ENCODE data around the gene PDE7B. TPM values are rescaled to one million over a fixed set of nuclear protein-coding genes. Genes with fewer than 3 reads are reported as not detected.

The PDE7B gene
- total RNA-seq, 1 experiment from 2014 or later: 0.03 TPM

- TF ChIP-seq, protein P1, sequence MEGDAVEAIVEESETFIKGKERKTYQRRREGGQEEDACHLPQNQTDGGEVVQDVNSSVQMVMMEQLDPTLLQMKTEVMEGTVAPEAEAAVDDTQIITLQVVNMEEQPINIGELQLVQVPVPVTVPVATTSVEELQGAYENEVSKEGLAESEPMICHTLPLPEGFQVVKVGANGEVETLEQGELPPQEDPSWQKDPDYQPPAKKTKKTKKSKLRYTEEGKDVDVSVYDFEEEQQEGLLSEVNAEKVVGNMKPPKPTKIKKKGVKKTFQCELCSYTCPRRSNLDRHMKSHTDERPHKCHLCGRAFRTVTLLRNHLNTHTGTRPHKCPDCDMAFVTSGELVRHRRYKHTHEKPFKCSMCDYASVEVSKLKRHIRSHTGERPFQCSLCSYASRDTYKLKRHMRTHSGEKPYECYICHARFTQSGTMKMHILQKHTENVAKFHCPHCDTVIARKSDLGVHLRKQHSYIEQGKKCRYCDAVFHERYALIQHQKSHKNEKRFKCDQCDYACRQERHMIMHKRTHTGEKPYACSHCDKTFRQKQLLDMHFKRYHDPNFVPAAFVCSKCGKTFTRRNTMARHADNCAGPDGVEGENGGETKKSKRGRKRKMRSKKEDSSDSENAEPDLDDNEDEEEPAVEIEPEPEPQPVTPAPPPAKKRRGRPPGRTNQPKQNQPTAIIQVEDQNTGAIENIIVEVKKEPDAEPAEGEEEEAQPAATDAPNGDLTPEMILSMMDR (IDR thresholded peaks at IDR 0.05): peak; percentile 62
- TF ChIP-seq SIN3A (IDR thresholded peaks at IDR 0.05; ENCODE audit: borderline replicate concordance, insufficient read depth, low read depth, low read length): no peak
- in situ Hi-C loops (cut with HindIII; ENCODE audit: low pct_unique_long_range_greater_than_20kb, low sequenced_read_pairs) (no loop called here), intact Hi-C loops (cut with micrococcal nuclease; ENCODE audit: unreplicated experiment) (no loop called here)
- no peak overlapping the region for H3K4me3 ChIP-seq (ENCODE audit: low read depth in 2 of 2, low read length in 2 of 2)
- H3K36me3 ChIP-seq (ENCODE audit: control insufficient read depth, insufficient read depth, low read length): no peaks in the 10 kb centered on the region
- H3K27me3 ChIP-seq (ENCODE audit: control insufficient read depth, insufficient read depth, low read length): no peaks in the 10 kb centered on the region
- no peak for DNase-seq (ENCODE audit: low read depth, low spot score)
- BruUV-seq (replicated peaks): no TSS peak
- H3K4me1 ChIP-seq (ENCODE audit: control insufficient read depth, insufficient read depth, low read length): peaks cover 14% of the 10 kb centered on the region
- H3K27ac ChIP-seq (ENCODE audit: low read length): peak overlapping the region; percentile 9; the same call in 1 of the 2 replicates
- ATAC-seq: no peak
- ChIA-PET POLR2A (no interaction called here), CTCF (interaction anchor here (0.6 kb wide), 1 partner anchor 14 kb away, joined by 3 read pairs; no protein-coding TSS in a partner anchor)
- H3K9me3 ChIP-seq (ENCODE audit: control insufficient read depth, insufficient read depth, low read depth, low read length): no peaks in the 10 kb centered on the region
Measured at GRCh38 chr6:135938576-135939207, 87.2 kb downstream of the PDE7B start.

DNA sequence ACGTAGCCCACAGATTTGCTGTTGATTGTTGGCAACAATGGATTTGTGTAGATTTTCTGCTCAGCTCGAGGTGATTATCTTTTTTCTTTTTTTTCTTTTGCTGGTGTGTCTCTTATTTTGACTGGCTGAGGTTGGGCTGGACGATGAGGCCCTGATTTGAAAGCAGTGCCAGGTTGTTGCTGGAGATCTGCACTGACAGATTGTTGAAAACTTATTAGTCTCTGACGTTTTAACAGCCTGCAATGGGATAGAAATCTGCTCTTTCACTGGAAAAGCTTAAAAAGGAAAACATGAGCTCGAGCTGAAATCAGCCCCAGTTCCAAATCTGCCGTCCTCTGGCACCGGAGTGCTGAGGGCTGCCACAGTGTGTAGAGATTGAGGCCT, 87.7 kb downstream of the PDE7B start:
- Histone ChIP-seq H3K36me3 (ENCODE audit: control insufficient read depth, insufficient read depth, low read length) (no peaks in the 10 kb centered on the region), H3K27me3 (ENCODE audit: control insufficient read depth, insufficient read depth, low read length) (no peaks in the 10 kb centered on the region), H3K9me3 (ENCODE audit: control insufficient read depth, insufficient read depth, low read depth, low read length) (no peaks in the 10 kb centered on the region), H3K4me3 (ENCODE audit: low read depth in 2 of 2, low read length in 2 of 2) (no peak overlapping the region), H3K4me1 (ENCODE audit: control insufficient read depth, insufficient read depth, low read length) (peaks cover 14% of the 10 kb centered on the region), H3K27ac (ENCODE audit: low read length) (peak overlapping the region; percentile 9; the same call in 1 of the 2 replicates)
- no peak for TF ChIP-seq POLR2AphosphoS5 (IDR thresholded peaks at IDR 0.05; ENCODE audit: low read depth, low read length)
- TF ChIP-seq SIN3A (IDR thresholded peaks at IDR 0.05; ENCODE audit: borderline replicate concordance, insufficient read depth, low read depth, low read length): no peak
- TF ChIP-seq, protein P1 (IDR thresholded peaks at IDR 0.05): no peak
- TF ChIP-seq, protein P2, sequence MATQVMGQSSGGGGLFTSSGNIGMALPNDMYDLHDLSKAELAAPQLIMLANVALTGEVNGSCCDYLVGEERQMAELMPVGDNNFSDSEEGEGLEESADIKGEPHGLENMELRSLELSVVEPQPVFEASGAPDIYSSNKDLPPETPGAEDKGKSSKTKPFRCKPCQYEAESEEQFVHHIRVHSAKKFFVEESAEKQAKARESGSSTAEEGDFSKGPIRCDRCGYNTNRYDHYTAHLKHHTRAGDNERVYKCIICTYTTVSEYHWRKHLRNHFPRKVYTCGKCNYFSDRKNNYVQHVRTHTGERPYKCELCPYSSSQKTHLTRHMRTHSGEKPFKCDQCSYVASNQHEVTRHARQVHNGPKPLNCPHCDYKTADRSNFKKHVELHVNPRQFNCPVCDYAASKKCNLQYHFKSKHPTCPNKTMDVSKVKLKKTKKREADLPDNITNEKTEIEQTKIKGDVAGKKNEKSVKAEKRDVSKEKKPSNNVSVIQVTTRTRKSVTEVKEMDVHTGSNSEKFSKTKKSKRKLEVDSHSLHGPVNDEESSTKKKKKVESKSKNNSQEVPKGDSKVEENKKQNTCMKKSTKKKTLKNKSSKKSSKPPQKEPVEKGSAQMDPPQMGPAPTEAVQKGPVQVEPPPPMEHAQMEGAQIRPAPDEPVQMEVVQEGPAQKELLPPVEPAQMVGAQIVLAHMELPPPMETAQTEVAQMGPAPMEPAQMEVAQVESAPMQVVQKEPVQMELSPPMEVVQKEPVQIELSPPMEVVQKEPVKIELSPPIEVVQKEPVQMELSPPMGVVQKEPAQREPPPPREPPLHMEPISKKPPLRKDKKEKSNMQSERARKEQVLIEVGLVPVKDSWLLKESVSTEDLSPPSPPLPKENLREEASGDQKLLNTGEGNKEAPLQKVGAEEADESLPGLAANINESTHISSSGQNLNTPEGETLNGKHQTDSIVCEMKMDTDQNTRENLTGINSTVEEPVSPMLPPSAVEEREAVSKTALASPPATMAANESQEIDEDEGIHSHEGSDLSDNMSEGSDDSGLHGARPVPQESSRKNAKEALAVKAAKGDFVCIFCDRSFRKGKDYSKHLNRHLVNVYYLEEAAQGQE (IDR thresholded peaks at IDR 0.05; ENCODE audit: insufficient read depth in 1 of 2, low read depth in 2 of 2, low read length in 1 of 2): no peak
- TF ChIP-seq TCF7L2 (IDR thresholded peaks at IDR 0.05; ENCODE audit: low read depth, low read length): no peak
- in situ Hi-C loops (cut with HindIII; ENCODE audit: low pct_unique_long_range_greater_than_20kb, low sequenced_read_pairs) (no loop called here), intact Hi-C loops (cut with micrococcal nuclease; ENCODE audit: unreplicated experiment) (no loop called here)
- DNase-seq (ENCODE audit: low read depth, low spot score) (no peak), ATAC-seq (no peak)
- no TSS peak for BruUV-seq (replicated peaks)
- POLR2A ChIA-PET: no interaction called here
- CTCF ChIA-PET: interaction anchor here (0.6 kb wide), 1 partner anchor 14 kb away, joined by 3 read pairs; no protein-coding TSS in a partner anchor

Data from Panc1 (cell line).